ENCODE data around the gene ADCK2.
"Not testable (repeated sequence)": the region's sequence is repeated elsewhere in the genome, so short reads cannot be mapped to it uniquely, and the experiment has no call there.

ADCK2 gene

DNA sequence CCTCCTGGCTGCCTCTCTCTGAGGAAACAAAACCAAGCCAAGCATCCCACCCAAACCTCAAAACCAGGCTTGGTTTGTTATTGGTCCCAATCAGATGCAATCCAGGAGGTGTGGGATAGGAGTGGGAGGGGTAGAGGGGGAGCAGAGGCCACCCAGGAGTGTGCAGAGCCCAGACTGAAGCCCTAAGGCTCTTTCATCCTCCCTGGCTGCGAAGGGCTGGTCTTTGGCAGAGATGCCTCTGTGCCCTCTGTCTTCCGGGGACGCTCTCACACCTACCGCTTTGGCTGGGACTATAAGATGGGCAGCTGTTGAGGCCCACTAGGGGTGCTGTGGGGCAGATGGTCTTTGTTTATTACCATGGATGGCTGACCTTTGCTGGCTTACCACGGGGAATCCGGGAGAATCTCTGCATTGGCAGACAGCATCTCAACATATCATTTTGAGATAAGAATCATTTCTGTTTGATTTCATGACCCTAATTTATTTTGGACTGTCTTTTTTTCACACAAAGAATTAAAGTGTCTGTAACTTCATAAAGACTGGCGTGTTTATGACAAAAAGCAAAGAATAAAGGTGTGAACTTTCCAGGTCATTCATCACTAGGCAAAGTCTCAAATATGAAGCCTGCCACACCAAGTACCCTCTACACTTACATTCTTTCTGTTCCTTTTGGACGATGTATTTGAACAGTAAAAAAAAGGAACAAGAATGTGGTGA, 25.7 kb upstream of the ADCK2 start:
- peak; percentile 30 for DNase-seq (ENCODE audit: low spot score)

DNA sequence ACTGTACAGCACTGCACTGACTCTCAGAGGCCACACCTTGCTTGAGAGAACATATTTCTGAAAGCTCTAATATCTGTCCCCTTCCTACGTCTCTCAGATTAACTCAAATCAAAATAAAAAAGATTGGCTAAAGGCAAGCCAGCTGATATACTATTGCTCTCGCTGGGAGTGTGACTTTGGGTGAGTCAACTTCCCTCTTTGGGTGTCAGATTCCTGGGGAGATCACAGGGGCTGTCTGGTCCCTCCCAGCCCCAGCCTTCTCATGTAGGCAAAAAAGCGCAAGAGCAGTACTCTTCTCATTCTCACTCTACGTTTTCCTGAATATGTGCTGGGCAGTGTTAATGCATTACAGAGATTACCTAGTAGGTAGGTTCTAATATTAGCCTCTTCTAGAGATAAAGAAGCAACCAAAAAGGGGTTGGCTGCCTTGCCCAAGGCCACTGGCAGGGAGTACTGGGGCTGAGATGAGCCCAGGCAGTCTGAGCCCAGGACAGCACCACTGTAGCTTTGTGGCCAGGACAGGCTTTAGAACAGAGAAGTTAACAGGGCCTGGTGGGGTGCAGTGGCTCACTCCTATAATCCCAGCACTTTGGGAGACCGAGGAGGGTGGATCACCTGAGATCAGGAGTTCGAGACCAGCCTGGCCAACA, 23.1 kb upstream of the ADCK2 start:
- no peak for DNase-seq (ENCODE audit: low spot score)

DNA sequence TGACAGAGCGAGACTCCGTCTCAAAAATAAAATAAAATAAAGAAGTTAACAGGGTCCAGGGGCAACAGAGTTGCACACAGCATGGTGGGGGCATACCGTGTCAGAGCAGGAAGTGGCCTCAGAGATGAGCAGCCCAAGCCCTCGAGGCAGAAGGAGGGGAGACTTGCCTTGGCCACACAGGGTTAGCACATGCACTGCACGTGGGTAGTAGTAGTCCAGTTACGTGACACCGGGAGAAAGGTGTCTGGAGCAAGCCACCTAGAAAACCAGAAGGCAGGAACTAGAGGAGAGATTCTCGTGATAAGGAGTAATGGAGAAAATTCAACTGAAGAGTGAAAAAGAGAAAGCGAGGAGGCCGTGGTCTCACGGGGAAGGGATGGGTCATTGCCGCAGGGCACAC, 22.4 kb upstream of the ADCK2 start:
- DNase-seq (ENCODE audit: low spot score) = no peak

DNA sequence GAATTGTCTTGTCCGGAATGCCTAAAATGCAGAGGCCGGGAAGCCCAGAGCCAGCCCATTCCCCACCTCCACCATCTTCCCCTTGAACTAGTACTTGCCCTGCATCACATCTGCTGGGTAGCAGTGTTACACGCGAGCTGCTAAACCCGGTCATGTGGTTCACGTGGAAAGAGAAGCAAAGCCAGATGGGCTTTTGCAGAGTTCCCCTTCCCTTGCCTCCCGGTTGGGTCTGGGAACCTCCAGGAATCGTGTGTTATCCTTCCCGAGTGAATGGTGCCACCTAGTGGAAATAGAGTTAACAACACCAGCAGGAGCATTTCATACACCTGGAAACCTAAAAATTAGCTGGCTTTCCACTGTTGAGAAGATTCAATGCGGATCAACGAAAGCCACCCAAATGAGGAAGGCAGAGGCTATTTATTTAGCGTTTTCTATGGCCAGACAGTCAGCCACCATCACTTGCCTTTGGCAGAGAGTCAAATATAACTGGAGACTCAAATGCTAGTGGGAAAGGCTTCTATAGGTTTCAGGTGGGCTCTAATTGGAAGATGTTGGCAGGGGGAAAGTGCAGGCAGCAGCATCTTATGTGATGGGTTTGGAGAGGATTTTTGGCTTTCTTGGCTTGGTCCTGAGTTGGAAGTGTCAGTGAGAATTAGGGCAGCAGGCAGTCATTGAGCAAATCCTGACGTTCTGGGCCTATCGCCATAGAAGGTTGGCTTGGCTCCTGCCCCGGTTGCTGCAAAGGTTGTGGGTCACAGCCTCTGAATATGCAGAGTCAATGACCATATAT, 19.2 kb upstream of the ADCK2 start:
- peak; percentile 48 for DNase-seq (ENCODE audit: low spot score)

DNA sequence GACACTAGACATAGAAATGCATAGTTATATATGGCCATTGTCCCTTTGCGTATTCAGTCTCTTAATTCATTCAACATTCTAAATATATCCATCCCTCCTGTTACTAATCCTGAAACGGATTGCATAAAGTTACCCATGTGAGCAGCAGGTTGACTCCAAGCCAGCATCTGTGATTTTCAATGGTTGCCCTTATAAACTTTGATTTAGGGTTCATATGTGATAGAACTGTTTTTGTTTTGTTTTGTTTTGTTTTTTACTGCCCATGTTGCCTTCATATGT, 18.7 kb upstream of the ADCK2 start:
- no peak for DNase-seq (ENCODE audit: low spot score)

DNA sequence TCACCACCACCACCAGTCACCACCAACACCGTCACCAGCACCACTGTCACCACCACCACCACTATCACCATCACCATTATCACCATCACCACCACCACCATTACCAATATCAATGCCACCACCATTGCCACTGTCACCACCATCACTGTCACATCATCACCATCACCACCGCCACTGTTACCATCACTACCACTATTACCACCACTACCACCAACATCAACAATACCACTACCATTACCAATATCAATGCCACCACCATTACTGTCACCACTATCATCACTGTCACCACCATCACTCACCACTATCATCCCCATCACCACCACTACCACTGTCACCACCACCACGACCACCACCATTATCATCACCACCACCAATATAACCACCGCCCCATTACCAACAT, 18.1 kb upstream of the ADCK2 start:
- DNase-seq (ENCODE audit: low spot score) = no peak

DNA sequence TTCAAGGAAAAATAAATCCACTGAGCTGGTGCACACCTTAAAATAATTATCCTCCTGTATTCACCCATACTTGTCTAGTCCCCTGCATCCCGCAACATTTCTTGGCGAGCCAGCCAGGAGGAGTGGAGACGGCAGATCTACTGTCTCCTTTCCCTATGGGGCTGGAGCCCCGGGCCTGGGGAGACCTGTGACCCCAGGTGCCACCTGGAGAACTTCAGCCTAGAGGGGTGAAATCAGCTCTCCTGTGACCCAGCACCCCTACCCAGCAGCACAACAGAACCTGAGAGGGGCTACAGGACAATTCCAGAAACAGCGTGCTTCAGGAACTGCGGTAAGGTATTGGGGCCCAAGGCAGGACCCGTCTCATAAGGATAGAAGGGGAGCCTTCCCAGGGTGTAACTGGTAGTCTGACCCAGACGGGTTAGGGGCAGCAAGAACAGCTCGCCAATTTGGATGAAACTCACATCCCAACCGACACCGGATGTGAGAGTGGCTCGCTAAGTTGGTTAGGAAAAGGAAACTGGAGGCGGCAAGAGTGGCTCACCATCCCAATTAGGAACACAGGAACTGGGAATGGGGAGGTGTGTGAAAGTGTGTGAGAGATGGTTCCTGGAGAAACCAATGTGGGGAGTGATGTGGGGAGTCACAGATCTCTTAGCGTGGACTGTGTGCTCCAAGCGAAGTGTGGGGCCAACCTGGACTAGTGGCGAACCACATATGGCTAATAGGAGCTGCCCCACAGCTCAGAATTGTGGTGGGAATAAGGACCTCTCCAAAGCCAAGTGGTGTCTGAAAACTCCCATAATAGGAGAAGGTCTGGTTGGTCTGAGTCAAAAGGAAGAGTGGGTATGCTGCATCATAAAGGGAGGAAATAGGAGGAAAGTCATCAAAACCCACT, 17.0 kb upstream of the ADCK2 start:
- no peak for DNase-seq (ENCODE audit: low spot score)

DNA sequence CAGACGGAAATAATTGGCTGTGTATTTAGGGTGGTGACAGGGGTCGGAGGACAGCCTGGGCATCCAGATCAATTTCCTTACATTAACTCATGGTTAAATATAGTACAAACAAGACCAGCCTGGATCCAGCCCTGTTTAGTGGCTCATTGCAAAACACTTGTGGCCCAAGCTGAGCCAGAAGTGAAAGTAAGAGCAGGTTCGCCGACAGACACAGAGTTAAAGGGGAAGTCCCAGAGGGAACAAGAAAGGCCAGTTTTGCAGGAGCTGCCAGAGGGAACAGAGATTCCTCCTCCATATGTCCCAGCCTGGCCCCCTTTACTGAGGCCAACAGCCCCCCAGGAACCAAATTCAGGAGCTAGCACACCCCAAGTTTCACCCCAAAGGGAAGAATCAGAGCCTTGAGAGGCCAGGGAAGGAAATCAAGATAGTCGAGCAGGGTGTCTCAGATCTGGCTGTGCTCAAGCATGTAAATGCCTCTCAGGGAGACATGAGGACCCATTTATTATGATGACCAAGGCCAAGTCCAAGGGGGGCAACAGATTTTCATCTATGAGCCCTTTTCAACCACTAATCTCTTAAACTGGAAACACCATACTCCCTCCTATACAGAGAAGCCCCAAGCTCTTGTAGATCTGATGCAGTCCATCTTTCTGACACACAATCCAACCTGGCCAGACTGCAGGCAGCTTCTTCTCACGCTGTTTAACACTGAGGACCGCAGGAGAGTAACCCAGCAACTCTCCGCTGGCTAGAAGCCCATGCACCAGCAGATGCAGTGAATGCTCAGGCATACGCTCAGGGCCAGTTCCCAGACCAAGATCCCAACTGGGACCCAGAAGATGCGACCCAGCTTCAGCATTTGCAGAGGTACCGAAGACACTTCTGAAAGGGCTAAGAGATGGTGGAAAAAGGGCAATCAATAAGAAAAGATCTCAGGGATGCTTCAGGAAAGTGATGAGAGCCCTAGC, 15.9 kb upstream of the ADCK2 start:
- peak; percentile 40 for DNase-seq (ENCODE audit: low spot score)

DNA sequence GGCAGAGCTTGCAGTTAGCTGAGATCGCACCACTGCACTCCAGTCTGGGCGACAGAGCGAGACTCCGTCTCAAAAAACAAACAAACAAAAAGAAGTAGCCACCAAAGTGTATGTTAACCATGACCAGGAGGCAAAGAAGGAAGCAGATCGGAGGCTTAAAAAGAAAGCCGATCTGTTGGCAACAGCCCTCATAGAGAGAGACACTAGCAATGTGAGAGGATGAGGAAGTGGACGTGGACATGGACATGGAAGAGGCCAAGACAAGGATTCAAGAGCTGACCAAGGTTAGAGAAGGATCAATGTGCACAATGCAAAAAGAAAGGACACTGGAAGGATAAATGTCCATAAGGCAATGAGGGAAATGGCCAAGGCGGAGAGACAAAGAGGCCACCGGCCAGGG, 14.9 kb upstream of the ADCK2 start:
- no peak for DNase-seq (ENCODE audit: low spot score)

DNA sequence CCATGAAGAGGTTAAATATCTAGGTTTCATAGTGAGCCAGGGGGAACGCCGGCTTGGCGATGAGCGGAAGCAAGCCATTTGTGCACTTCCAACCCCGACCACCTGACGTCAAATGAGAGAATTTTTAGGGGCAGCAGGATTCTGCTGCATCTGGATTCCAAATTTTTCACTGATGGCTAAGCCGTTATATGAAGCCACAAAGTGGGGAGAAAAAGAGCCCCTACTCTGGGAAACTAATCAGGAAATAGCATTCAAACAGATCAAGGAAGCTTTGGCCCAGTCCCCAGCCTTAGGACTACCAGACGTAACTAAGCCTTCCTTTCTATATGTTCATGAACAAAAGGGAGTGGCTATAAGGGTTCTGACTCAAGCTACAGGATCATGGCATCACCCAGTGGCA, 12.9 kb upstream of the ADCK2 start:
- DNase-seq (ENCODE audit: low spot score) = no peak

DNA sequence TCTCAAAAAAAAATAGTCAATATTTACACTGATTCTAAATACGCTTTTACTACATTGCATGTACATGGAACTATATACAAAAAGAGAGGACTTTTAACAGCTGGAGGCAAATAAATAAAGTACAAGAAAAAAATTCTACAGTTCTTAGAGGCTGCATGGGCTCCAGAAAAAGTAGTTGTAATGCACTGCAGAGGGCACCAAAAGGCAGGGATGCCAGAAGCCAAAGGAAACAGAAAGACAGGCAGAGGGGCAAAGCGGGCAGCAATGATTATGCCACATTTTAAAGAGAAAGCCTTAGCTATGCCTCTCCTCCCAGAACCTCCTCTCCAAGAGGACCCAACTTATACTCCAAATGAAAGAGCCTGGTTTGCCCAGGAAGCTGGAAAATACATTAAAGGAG, 11.6 kb upstream of the ADCK2 start:
- no peak for DNase-seq (ENCODE audit: low spot score)

DNA sequence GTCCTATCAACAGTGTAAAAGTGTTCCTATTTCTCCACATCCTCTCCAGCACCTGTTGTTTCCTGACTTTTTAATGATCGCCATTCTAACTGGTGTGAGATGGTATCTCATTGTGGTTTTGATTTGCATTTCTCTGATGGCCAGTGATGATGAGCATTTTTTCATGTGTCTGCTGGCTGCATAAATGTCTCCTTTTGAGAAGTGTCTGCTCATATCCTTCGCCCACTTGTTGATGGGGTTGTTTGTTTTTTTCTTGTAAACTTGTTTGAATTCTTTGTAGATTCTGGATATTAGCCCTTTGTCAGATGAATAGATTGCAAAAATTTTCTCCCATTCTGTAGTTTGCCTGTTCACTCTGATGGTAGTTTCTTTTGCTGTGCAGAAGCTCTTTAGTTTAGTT, 9.8 kb upstream of the ADCK2 start:
- not testable (repeated sequence) for DNase-seq (ENCODE audit: low spot score)

DNA sequence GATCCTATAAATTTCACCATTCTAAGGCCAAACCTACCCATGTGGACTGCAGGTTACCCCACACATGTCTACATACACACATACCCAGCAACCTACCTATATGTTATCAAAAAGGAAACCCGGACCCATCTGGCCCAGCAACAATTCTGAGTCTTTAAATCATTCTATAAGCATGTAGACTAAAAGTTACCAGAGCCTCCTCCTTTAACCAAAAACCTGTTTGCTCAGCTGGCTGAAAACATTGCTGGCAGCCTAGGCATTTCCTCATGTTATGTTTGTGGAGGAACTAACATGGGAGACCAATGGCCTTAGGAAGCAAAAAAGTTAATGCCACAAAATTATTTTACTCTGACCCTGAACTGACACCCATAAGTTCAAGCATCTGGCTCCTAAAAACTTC, 5.3 kb upstream of the ADCK2 start:
- DNase-seq (ENCODE audit: low spot score) = no peak

DNA sequence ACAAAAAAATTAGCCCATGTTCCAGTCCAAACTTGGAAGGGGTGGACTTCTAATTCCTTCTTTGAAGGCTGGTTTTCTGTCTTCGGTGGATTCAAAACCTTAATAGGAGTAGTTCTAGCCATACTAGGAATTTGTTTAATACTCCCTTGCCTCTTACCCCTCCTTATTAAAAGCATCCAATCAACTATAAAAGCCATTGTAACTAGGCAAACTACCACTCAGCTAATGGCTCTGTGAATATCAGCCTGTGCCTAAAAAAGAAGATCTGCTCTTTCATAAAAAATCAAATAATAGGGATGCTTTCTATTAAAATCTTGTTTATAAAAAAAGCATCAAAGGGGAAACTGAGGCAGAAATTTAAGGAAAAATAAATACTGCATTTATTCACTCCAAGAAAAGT, 4.1 kb upstream of the ADCK2 start:
- no peak for DNase-seq (ENCODE audit: low spot score)

DNA sequence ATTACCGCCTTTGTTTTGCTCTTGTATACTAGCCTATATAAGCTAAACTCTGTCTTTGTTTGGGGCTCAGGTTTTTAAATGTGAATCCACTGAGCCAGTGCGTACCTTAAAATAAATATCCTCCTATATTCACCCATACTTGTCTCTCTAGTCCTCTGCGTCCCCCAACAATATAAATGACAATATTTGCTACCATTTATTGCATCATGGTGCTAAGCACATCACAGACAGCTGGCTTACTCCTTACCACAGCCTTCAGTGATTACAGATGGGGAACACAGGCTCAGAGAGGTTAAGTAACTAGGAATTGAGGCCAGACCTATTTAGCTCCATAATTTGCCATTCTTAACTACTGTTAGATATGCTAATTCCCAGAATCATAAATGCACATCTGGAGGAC, 3.4 kb upstream of the ADCK2 start:
- no peak for DNase-seq (ENCODE audit: low spot score)

DNA sequence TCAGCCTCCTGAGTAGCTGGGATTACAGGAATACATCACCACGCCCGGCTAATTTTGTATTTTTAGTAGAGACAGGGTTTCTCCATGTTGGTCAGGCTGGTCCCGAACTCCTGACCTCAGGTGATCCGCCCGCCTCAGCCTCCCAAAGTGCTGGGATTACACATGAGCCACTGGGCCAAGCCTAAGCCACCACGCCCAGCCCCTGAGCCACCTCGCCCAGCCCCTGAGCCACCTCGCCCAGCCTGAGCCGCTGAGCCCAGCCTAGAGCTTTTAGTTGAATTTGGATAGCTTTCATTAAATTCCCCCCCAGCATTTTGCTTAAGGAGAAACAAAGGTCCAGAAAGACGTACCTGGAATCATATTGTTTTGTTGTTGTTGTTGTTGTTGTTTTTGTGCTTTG, 2.9 kb upstream of the ADCK2 start:
- not testable (repeated sequence) for DNase-seq (ENCODE audit: low spot score)

DNA sequence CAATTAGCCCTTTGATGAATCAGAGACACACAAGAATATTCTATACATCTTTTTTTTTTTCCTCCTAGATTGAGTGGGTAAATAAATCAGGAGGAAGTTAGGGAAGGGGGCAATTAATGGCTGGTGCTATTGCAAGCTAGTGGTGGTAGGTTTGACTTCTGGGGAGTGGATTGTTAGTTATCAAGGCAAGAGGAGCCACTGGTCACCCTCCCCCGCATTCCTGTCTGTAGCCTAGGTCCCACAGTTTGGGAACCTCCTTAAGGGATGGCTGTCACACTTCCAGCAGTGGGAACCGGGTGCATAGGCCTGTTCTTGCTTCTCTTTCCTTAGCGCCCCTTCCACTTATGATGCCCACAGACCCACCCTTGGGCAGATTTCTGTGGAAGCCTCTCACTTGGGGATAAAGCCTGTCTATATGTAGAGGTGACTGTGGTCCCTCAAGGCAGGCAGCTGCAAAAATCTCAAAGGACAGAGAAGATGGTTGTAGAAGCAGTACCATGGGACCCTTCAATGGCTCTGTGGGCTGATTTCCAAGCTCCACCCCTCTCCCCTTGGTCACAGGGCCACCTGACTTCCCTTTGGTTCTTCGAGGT, 2.3 kb upstream of the ADCK2 start:
- no peak for DNase-seq (ENCODE audit: low spot score)

DNA sequence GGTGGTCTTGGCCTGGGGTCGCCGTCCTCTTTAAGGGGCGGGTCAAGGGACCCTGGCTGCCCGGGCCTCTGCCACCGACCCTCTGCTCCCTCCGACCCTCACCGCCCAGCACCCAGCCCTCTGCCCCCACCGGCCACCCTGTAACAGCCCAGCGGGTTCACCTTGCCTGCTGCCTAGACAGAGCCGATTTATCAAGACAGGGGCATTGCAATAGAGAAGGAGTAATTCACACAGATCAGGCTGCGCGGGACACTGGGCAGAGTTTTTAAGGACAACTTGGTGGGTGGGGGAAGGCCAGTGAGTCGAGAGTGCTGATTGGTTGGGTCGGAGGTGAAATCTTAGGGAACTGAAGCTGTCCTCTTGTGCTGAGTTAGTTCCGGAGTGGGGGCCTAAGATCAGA, 779 bp upstream of the ADCK2 start:
- no peak for DNase-seq (ENCODE audit: low spot score)

DNA sequence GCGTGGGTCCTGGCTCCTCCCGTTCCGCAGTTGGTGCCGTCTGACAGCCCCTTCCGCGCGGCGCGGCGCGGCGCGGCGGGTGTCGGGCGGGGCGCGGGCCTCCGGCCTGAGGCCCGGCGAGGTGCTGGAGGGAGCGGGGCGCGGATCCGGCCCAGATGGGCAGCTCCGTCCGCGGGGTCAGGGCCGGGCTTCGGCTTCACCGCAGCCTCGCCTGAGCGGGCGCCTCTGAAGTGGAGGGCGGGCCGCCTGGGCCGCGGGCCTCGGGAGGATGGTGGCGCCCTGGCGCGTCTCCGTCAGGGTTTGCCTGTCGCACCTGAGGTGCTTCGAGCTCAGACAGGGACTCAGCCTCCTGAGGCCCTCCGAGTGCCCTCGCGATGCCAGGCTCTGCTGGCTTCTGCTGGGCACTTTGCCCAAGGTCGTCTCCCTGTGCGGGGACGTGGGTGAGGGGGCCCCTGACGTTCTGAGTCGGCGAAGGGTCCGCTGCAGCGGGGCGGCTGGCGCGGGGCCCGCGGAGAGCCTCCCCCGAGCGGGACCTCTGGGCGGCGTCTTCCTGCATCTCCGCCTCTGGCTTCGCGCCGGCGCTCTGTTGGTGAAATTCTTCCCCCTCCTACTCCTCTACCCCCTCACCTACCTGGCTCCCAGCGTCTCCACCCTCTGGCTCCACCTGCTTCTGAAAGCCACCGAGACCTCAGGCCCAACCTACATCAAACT, 473 bp downstream of the ADCK2 start:
- peak; percentile 55 for DNase-seq (ENCODE audit: low spot score)

DNA sequence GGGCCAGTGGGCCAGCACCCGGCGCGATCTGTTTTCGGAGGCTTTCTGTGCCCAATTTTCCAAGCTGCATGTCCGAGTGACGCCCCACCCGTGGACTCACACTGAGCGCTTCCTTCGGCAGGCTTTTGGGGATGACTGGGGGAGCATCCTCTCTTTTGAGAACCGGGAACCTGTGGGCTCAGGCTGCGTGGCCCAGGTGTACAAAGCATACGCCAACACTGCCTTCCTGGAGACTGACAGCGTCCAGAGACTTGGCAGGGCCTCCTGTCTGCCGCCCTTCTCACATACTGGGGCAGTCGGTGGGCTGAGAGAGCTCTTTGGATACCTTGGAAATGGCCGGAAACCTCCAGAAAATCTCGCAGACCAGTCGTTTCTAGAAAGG, 1.0 kb downstream of the ADCK2 start:
- DNase-seq (ENCODE audit: low spot score) = no peak
